Right renal pelvis (tissue), 4 donors: ENCODE results near the gene TYRO3. TPM values are rescaled to one million over a fixed set of nuclear protein-coding genes. Genes with fewer than 3 reads are reported as not detected.

Source experiments
- polyA plus RNA-seq, 4 donors: library from polyadenylated mRNA; unstranded; fragments of 120-200 nt; gene quantifications; one replicate each; pipeline ENCODE4 v1.2.1, GENCODE V29; 2013; ENCODE audit not compliant: insufficient read length in 4 of 4

The TYRO3 gene
- polyA plus RNA-seq, 4 donors: 141 to 180 (median 154) TPM

Other genes with a start within 250 kb of the TYRO3 start
- gene OIP5, start 226.6 kb upstream of the TYRO3 start, polyA plus RNA-seq: 10 to 100 TPM in 1 of 4 donors, 1 to 10 TPM in 3; 7.2 to 10.4 (median 8.1) TPM
- 10 to 100 TPM; 87.2 to 95.6 (median 92.5) TPM for gene NUSAP1, start 226.3 kb upstream of the TYRO3 start, polyA plus RNA-seq
- 10 to 100 TPM; 26.4 to 28.5 (median 27.6) TPM for gene NDUFAF1, start 156.7 kb upstream of the TYRO3 start, polyA plus RNA-seq
- 10 to 100 TPM; 70.6 to 80.7 (median 76.5) TPM for gene RTF1, start 142.1 kb upstream of the TYRO3 start, polyA plus RNA-seq
- under 1 TPM; 0.19 to 0.69 (median 0.45) TPM for gene ITPKA, start 65.3 kb upstream of the TYRO3 start, polyA plus RNA-seq
- gene LTK, start 45.4 kb upstream of the TYRO3 start, polyA plus RNA-seq: 1 to 10 TPM; 1.7 to 2.4 (median 2.0) TPM
- gene RPAP1, start 15.0 kb upstream of the TYRO3 start, polyA plus RNA-seq: 10 to 100 TPM; 26.5 to 35.2 (median 30.9) TPM
- 10 to 100 TPM; 31.7 to 35.2 (median 33.2) TPM for gene MGA, start 101.2 kb downstream of the TYRO3 start, polyA plus RNA-seq
- gene MAPKBP1, start 215.3 kb downstream of the TYRO3 start, polyA plus RNA-seq: 10 to 100 TPM; 12.3 to 15.5 (median 13.3) TPM